WTC11 (cell line): Measurements from ENCODE around the gene ZNF607. TPM values are rescaled to one million over a fixed set of nuclear protein-coding genes. Genes with fewer than 3 reads are reported as not detected.
A peak's percentile ranks its signal among the peaks of the same experiment; 100 is the strongest.
"Not testable (repeated sequence)": the region's sequence is repeated elsewhere in the genome, so short reads cannot be mapped to it uniquely, and the experiment has no call there.

Experiments used
- ATAC-seq: fragments of 200-7000 bp; cut with Tn5 transposase; 2 replicates; pipeline ENCODE4 v1.10.0; 2021; ENCODE audit warnings: mild to moderate bottlenecking, moderate library complexity
- CTCF ChIA-PET: fragments of 300-600 bp; sonication (Branson Sonifier 250); formaldehyde crosslinking; loops from one replicate; lab custom pipeline; 2021; ENCODE audit warnings: antibody characterized with exemption; lab: Charles Lee
- POLR2A ChIA-PET: fragments of 350-600 bp; sonication (Branson Sonifier 250); formaldehyde crosslinking; loops from one replicate; lab custom pipeline; 2021; ENCODE audit warnings: antibody characterized with exemption; lab: Charles Lee
- DNase-seq: peaks from one replicate; pipeline ENCODE4 v3.0.0; 2021; ENCODE audit warnings: low spot score
- H3K27ac Mint-ChIP-seq: 2 replicates; pipeline ENCODE4 v1.8.0; 2021; ENCODE audit warnings: mixed read lengths
- H3K27me3 Mint-ChIP-seq: 2 replicates; pipeline ENCODE4 v1.8.0; 2021; ENCODE audit warnings: low read depth, mild to moderate bottlenecking, moderate library complexity, mixed read lengths
- H3K36me3 Mint-ChIP-seq: 2 replicates; pipeline ENCODE4 v1.8.0; 2021; ENCODE audit warnings: mixed read lengths
- H3K4me1 Mint-ChIP-seq: 2 replicates; pipeline ENCODE4 v1.8.0; 2022; ENCODE audit warnings: mixed read lengths
- H3K4me3 Mint-ChIP-seq: 2 replicates; pipeline ENCODE4 v1.8.0; 2021; ENCODE audit warnings: mild to moderate bottlenecking, moderate library complexity, mixed read lengths
- H3K9me3 Mint-ChIP-seq: 2 replicates; pipeline ENCODE4 v1.8.0; 2021; ENCODE audit warnings: mixed read lengths
- ARID4B ChIP-seq: sonication (generic); formaldehyde crosslinking; IDR thresholded peaks from 2 replicates; pipeline ENCODE4 v1.8.0; 2023; ENCODE audit warnings: missing genetic modification reagents, mild to moderate bottlenecking, borderline replicate concordance
- E2F1 ChIP-seq: sonication (generic); formaldehyde crosslinking; IDR thresholded peaks from 2 replicates; pipeline ENCODE4 v1.8.0; 2022; ENCODE audit warnings: mild to moderate bottlenecking, missing genetic modification reagents
- E2F4 ChIP-seq: sonication (generic); formaldehyde crosslinking; IDR thresholded peaks from 2 replicates; pipeline ENCODE4 v1.8.1; 2022; ENCODE audit warnings: low read depth, mild to moderate bottlenecking, moderate library complexity, missing genetic modification reagents, borderline replicate concordance
- ETV6 ChIP-seq: sonication (generic); formaldehyde crosslinking; IDR thresholded peaks from 2 replicates; pipeline ENCODE4 v1.8.1; 2022; ENCODE audit warnings: mild to moderate bottlenecking, missing genetic modification reagents
- FOXK1 ChIP-seq: sonication (generic); formaldehyde crosslinking; IDR thresholded peaks from 2 replicates; pipeline ENCODE4 v1.8.0; 2022; ENCODE audit warnings: mild to moderate bottlenecking, moderate library complexity, missing genetic modification reagents
- FOXP1 ChIP-seq: sonication (generic); formaldehyde crosslinking; IDR thresholded peaks from 2 replicates; pipeline ENCODE4 v1.8.0; 2022; ENCODE audit warnings: missing genetic modification reagents, mild to moderate bottlenecking, moderate library complexity, borderline replicate concordance
- FOXP4 ChIP-seq: sonication (generic); formaldehyde crosslinking; IDR thresholded peaks from 2 replicates; pipeline ENCODE4 v1.8.0; 2022; ENCODE audit warnings: mild to moderate bottlenecking, missing genetic modification reagents
- HMGA2 ChIP-seq: fragments of 250-450 bp; sonication (Bioruptor Pico); IDR thresholded peaks from 2 replicates; pipeline ENCODE4 v1.4.0; 2021; ENCODE audit warnings: mild to moderate bottlenecking, moderate library complexity
- HMGXB4 ChIP-seq: sonication (generic); formaldehyde crosslinking; IDR thresholded peaks from 2 replicates; pipeline ENCODE4 v1.8.1; 2023; ENCODE audit warnings: mild to moderate bottlenecking, moderate library complexity, missing genetic modification reagents
- IRF1 ChIP-seq: sonication (generic); formaldehyde crosslinking; IDR thresholded peaks from 2 replicates; pipeline ENCODE4 v1.8.0; 2023; ENCODE audit warnings: missing genetic modification reagents
- JAZF1 ChIP-seq: fragments of 250-450 bp; sonication (Bioruptor Pico); IDR thresholded peaks from 2 replicates; pipeline ENCODE4 v1.9.0; 2021; ENCODE audit warnings: moderate library complexity, mild to moderate bottlenecking, inconsistent platforms
- MAX ChIP-seq: sonication (generic); formaldehyde crosslinking; IDR thresholded peaks from 2 replicates; pipeline ENCODE4 v1.8.0; 2022; ENCODE audit warnings: mild to moderate bottlenecking, missing genetic modification reagents
- MYBL2 ChIP-seq: sonication (generic); formaldehyde crosslinking; IDR thresholded peaks from 2 replicates; pipeline ENCODE4 v1.8.1; 2023; ENCODE audit warnings: mild to moderate bottlenecking, moderate library complexity, missing genetic modification reagents
- NFE2L1 ChIP-seq: sonication (generic); formaldehyde crosslinking; IDR thresholded peaks from 2 replicates; pipeline ENCODE4 v1.8.1; 2023; ENCODE audit warnings: missing genetic modification reagents
- SP1 ChIP-seq: sonication (generic); formaldehyde crosslinking; conservative IDR thresholded peaks from 2 replicates; pipeline ENCODE4 v1.8.1; 2022; ENCODE audit warnings: missing genetic modification reagents
- ZBTB43 ChIP-seq: sonication (generic); formaldehyde crosslinking; IDR thresholded peaks from 2 replicates; pipeline ENCODE4 v1.8.1; 2023; ENCODE audit warnings: mild to moderate bottlenecking, missing genetic modification reagents
- total RNA-seq: library from RNA; stranded (reverse); gene quantifications from 3 replicates; pipeline ENCODE4 v1.2.3, GENCODE V29; 2021

The ZNF607 gene
- total RNA-seq, 1 experiment from 2014 or later: 17.5 TPM

- H3K36me3 Mint-ChIP-seq: peaks cover 34% of the 10 kb centered on the region
- peaks cover 65% of the 10 kb centered on the region for H3K9me3 Mint-ChIP-seq
These were observed 50.1 kb downstream of the ZNF607 start for GRCh38 chr19:37669450-37669914.

GRCh38 chr19:37657157-37657556 is 62.4 kb downstream of the ZNF607 start:
- H3K9me3 Mint-ChIP-seq, H3K36me3 Mint-ChIP-seq, CTCF ChIA-PET, H3K27ac Mint-ChIP-seq, DNase-seq, ATAC-seq: not testable (repeated sequence)
- H3K4me3 Mint-ChIP-seq: peak overlapping the region; percentile 82
- peaks cover 17% of the 10 kb centered on the region for H3K4me1 Mint-ChIP-seq
- POLR2A ChIA-PET: interaction anchor here (0.6 to 0.9 kb wide), 3 partner anchors 9 to 912 kb away, joined by 3 to 6 read pairs (median 4); no protein-coding TSS in a partner anchor
- H3K27me3 Mint-ChIP-seq: peaks cover 40% of the 10 kb centered on the region

More at GRCh38 chr19:37669450-37669914, 50.1 kb downstream of the ZNF607 start:
- peaks cover 4% of the 10 kb centered on the region for H3K27me3 Mint-ChIP-seq
- ChIA-PET CTCF (no interaction called here), POLR2A (no interaction called here)
- H3K4me3 Mint-ChIP-seq: no peak overlapping the region
- no peaks in the 10 kb centered on the region for H3K4me1 Mint-ChIP-seq
- TF ChIP-seq MYBL2: no peak
- DNase-seq: no peak
- ATAC-seq: no peak
- no peak overlapping the region for H3K27ac Mint-ChIP-seq

- no peaks in the 10 kb centered on the region for H3K9me3 Mint-ChIP-seq
- peaks cover 17% of the 10 kb centered on the region for H3K4me1 Mint-ChIP-seq
- DNase-seq (peak; percentile 82), ATAC-seq (peak; percentile 82)
- ChIA-PET POLR2A (no interaction called here), CTCF (no interaction called here)
- peak overlapping the region; percentile 82 for H3K4me3 Mint-ChIP-seq
- H3K36me3 Mint-ChIP-seq: no peaks in the 10 kb centered on the region
- peak overlapping the region; percentile 92 for H3K27ac Mint-ChIP-seq
- TF ChIP-seq FOXK1 (CRISPR knock-in tag): peak; percentile 81
- no peak for TF ChIP-seq JAZF1 (CRISPR knock-in tag)
- 0 out of 2 replicates have a peak, but pooled peaks have one; percentile 10 for TF ChIP-seq E2F1 (CRISPR knock-in tag)
- TF ChIP-seq ETV6 (CRISPR knock-in tag): peak; percentile 77
- TF ChIP-seq FOXP1 (CRISPR knock-in tag): peak; percentile 74; the same call in 1 of the 2 replicates
- TF ChIP-seq HMGXB4 (CRISPR knock-in tag): 0 out of 2 replicates have a peak, but pooled peaks have one; percentile 6
- TF ChIP-seq ZBTB43 (CRISPR knock-in tag): peak; percentile 80; the same call in 1 of the 2 replicates
- TF ChIP-seq HMGA2: 0 out of 2 replicates have a peak, but pooled peaks have one; percentile 15
- TF ChIP-seq MAX (CRISPR knock-in tag): peak; percentile 78; the same call in 1 of the 2 replicates
- 0 out of 2 replicates have a peak, but pooled peaks have one; percentile 31 for TF ChIP-seq IRF1 (CRISPR knock-in tag)
- TF ChIP-seq ARID4B (CRISPR knock-in tag): 0 out of 2 replicates have a peak, but pooled peaks have one; percentile 52
- no peak; the same call in 1 of the 2 replicates for TF ChIP-seq E2F4 (CRISPR knock-in tag)
- TF ChIP-seq FOXP4 (CRISPR knock-in tag): peak; percentile 64; the same call in 1 of the 2 replicates
- TF ChIP-seq SP1 (CRISPR knock-in tag): peak; percentile 38; the same call in 1 of the 2 replicates
- no peak for TF ChIP-seq NFE2L1 (CRISPR knock-in tag)
- peak; percentile 88 for TF ChIP-seq MYBL2
- H3K27me3 Mint-ChIP-seq: peaks cover 40% of the 10 kb centered on the region
These were observed 63.7 kb downstream of the ZNF607 start for GRCh38 chr19:37655689-37656371.
